HepG2 (cell line): ENCODE results near the gene THSD4.

Source experiments
- CBX1 ChIP-seq: IDR thresholded peaks from one replicate; pipeline ENCODE4 v1.6.1; 2016; ENCODE audit warnings: antibody characterized with exemption, low read depth
- CBX5 ChIP-seq: sonication (generic); formaldehyde crosslinking; IDR thresholded peaks from 2 replicates; pipeline ENCODE4 v1.4.0; 2020; ENCODE audit warnings: missing genetic modification reagents, borderline replicate concordance
- EHMT2 ChIP-seq: fragments of 200-600 bp; sonication (generic); IDR thresholded peaks from 2 replicates; pipeline ENCODE4 v1.7.0; 2017; ENCODE audit warnings: antibody characterized with exemption, low read depth, low read length, borderline replicate concordance
- FOSL1 ChIP-seq: sonication (generic); formaldehyde crosslinking; IDR thresholded peaks from 2 replicates; pipeline ENCODE4 v1.9.0; 2021; ENCODE audit warnings: missing genetic modification reagents, borderline replicate concordance
- PHF8 ChIP-seq: sonication (generic); formaldehyde crosslinking; IDR thresholded peaks from 2 replicates; pipeline ENCODE4 v1.5.0; 2020; ENCODE audit warnings: missing genetic modification reagents
- POLR2AphosphoS5 ChIP-seq: IDR thresholded peaks from 2 replicates; pipeline ENCODE4 v1.6.1; 2012; ENCODE audit warnings: low read depth, low read length
- SAFB2 ChIP-seq: sonication (generic); formaldehyde crosslinking; IDR thresholded peaks from 2 replicates; pipeline ENCODE4 v1.5.1; 2020; ENCODE audit warnings: missing genetic modification reagents, low read depth, mild to moderate bottlenecking, borderline replicate concordance
- TAF1 ChIP-seq: sonication (generic); formaldehyde crosslinking; IDR thresholded peaks from 2 replicates; pipeline ENCODE4 v1.4.0; 2020; ENCODE audit warnings: missing genetic modification reagents
- ZFX ChIP-seq: sonication (generic); formaldehyde crosslinking; IDR thresholded peaks from 2 replicates; pipeline ENCODE4 v1.4.0; 2020; ENCODE audit warnings: mild to moderate bottlenecking, low read depth, missing genetic modification reagents, moderate library complexity
- ZNF282 ChIP-seq: fragments of 450-650 bp; IDR thresholded peaks from 2 replicates; pipeline ENCODE4 v1.6.1; 2018; ENCODE audit not compliant: partially characterized antibody
- TF ChIP-seq, protein P1 (sequence below): sonication (generic); formaldehyde crosslinking; IDR thresholded peaks from 2 replicates; pipeline ENCODE4 v1.5.0; 2020; ENCODE audit warnings: mild to moderate bottlenecking, missing genetic modification reagents, moderate library complexity
- TF ChIP-seq, protein P2 (sequence below), 2 experiments: sonication (generic) in 1 of 2; formaldehyde crosslinking in 1 of 2; IDR thresholded peaks; 2 replicates each; pipeline versions ENCODE4 v1.5.1 to v1.6.1; 2011 to 2020; ENCODE audit warnings: borderline replicate concordance in 1 of 2, low read depth in 1 of 2, low read length in 1 of 2, mild to moderate bottlenecking in 1 of 2, missing genetic modification reagents in 1 of 2, moderate library complexity in 1 of 2
- TF ChIP-seq, protein P3 (sequence below): sonication (generic); formaldehyde crosslinking; IDR thresholded peaks from 2 replicates; pipeline ENCODE4 v1.4.0; 2020; ENCODE audit warnings: missing genetic modification reagents, borderline replicate concordance
- TF ChIP-seq, protein P4 (sequence below): sonication (generic); formaldehyde crosslinking; IDR thresholded peaks from 2 replicates; pipeline ENCODE4 v1.5.0; 2020; ENCODE audit warnings: missing genetic modification reagents

DNA sequence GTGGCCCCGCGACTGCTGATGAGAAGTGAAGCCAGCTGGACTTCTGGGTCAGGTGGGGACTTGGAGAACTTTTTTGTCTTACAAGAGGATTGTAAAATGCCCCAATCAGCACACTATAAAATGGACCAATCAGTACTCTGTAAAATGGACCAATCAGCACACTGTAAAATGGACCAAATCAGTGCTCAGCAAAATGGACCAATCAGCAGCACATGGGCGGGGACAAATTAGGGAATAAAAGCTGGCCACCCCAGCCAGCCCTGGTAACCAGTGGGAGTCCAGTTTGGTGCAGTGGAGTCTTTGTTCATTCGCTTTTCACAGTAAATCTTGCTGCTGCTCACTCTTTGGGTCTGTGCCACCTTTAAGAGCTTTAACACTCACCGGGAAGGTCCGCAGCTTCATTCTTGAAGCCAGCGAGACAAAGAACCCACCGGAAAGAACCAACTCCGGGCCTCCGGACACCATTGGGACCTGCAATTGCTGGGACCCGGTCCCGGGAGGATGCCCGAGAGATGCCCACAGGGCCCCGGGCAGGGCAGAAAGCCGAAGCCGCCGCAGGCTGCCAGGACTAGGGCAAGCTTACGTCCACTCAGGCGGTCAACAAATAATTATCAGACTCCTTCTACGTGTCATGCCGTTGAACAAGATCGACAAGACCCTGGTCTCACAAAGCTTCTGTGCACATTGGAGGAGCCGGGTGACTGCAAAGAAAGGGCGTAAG is 686.8 kb downstream of the THSD4 start:
- TF ChIP-seq, protein P1, sequence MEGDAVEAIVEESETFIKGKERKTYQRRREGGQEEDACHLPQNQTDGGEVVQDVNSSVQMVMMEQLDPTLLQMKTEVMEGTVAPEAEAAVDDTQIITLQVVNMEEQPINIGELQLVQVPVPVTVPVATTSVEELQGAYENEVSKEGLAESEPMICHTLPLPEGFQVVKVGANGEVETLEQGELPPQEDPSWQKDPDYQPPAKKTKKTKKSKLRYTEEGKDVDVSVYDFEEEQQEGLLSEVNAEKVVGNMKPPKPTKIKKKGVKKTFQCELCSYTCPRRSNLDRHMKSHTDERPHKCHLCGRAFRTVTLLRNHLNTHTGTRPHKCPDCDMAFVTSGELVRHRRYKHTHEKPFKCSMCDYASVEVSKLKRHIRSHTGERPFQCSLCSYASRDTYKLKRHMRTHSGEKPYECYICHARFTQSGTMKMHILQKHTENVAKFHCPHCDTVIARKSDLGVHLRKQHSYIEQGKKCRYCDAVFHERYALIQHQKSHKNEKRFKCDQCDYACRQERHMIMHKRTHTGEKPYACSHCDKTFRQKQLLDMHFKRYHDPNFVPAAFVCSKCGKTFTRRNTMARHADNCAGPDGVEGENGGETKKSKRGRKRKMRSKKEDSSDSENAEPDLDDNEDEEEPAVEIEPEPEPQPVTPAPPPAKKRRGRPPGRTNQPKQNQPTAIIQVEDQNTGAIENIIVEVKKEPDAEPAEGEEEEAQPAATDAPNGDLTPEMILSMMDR (CRISPR knock-in tag): no peak
- TF ChIP-seq FOSL1 (CRISPR knock-in tag): no peak
- TF ChIP-seq, protein P2, sequence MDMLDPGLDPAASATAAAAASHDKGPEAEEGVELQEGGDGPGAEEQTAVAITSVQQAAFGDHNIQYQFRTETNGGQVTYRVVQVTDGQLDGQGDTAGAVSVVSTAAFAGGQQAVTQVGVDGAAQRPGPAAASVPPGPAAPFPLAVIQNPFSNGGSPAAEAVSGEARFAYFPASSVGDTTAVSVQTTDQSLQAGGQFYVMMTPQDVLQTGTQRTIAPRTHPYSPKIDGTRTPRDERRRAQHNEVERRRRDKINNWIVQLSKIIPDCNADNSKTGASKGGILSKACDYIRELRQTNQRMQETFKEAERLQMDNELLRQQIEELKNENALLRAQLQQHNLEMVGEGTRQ (IDR thresholded peaks at IDR 0.05; ENCODE audit: low read depth, low read length): no peak
- TF ChIP-seq, protein P2 (CRISPR knock-in tag; IDR thresholded peaks at IDR 0.05; ENCODE audit: borderline replicate concordance): no peak
- no peak for TF ChIP-seq ZNF282
- no peak for TF ChIP-seq CBX1
- TF ChIP-seq EHMT2: no peak
- TF ChIP-seq, protein P3, sequence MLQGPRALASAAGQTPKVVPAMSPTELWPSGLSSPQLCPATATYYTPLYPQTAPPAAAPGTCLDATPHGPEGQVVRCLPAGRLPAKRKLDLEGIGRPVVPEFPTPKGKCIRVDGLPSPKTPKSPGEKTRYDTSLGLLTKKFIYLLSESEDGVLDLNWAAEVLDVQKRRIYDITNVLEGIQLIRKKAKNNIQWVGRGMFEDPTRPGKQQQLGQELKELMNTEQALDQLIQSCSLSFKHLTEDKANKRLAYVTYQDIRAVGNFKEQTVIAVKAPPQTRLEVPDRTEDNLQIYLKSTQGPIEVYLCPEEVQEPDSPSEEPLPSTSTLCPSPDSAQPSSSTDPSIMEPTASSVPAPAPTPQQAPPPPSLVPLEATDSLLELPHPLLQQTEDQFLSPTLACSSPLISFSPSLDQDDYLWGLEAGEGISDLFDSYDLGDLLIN: no peak
- no peak for TF ChIP-seq POLR2AphosphoS5
- TF ChIP-seq, protein P4, sequence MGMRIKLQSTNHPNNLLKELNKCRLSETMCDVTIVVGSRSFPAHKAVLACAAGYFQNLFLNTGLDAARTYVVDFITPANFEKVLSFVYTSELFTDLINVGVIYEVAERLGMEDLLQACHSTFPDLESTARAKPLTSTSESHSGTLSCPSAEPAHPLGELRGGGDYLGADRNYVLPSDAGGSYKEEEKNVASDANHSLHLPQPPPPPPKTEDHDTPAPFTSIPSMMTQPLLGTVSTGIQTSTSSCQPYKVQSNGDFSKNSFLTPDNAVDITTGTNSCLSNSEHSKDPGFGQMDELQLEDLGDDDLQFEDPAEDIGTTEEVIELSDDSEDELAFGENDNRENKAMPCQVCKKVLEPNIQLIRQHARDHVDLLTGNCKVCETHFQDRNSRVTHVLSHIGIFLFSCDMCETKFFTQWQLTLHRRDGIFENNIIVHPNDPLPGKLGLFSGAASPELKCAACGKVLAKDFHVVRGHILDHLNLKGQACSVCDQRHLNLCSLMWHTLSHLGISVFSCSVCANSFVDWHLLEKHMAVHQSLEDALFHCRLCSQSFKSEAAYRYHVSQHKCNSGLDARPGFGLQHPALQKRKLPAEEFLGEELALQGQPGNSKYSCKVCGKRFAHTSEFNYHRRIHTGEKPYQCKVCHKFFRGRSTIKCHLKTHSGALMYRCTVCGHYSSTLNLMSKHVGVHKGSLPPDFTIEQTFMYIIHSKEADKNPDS: no peak
- TF ChIP-seq SAFB2 (CRISPR knock-in tag): no peak
- TF ChIP-seq ZFX (CRISPR knock-in tag): no peak
- no peak for TF ChIP-seq PHF8 (CRISPR knock-in tag)
- no peak for TF ChIP-seq TAF1 (CRISPR knock-in tag)
- TF ChIP-seq CBX5 (CRISPR knock-in tag): no peak
